ENCODE data around the gene BACE1-AS.

The BACE1-AS gene

DNA sequence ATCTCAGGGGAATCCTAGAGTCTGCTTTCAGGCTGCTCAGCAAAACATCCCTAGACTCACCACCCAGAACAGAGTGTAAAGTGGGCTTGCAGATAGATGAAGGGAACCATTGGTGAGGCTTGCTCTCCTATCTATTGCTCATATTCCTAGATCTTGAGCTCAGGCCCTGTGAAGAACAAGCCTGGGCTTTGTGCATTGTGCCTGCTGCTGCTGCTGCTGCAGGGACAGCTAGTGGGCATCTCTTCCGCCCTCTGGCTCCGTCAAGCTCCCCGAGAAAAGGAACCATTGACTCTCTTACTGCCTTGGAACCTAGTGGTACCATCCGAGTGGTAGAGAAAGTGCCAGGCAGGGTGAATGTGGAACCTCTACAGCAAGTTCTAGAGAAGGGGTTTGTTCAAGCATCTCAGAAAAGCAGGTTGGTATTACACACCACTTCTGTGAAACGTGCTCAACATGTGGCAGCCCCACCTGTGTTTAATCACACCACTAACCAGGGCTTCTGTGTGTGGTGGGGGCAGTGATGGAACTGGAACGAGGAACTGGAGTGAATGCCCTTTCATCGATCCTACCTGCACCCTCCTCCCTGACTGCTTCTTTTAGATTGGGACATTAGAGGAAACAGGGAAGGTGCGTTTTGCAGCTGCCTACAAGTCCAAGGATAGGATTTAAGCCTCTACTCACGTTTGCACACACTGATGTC lies 4.4 kb downstream of the BACE1-AS start:
- H3K9ac ChIP-seq (ENCODE audit: low read length) = no peak overlapping the region
- no peaks in the 10 kb centered on the region for H3K36me3 ChIP-seq (ENCODE audit: control insufficient read depth, low read depth, low read length)
- H3K27me3 ChIP-seq (ENCODE audit: control insufficient read depth, insufficient read depth, low read length) = no peaks in the 10 kb centered on the region
- no peak overlapping the region for H3K4me3 ChIP-seq (ENCODE audit: low read length)
- H3K27ac ChIP-seq (ENCODE audit: low read length) = no peak overlapping the region
- no peaks in the 10 kb centered on the region for H3K9me3 ChIP-seq (ENCODE audit: control insufficient read depth, low read depth, low read length)
- H3K4me1 ChIP-seq (ENCODE audit: control insufficient read depth, low read depth, low read length) = peaks cover 15% of the 10 kb centered on the region

DNA sequence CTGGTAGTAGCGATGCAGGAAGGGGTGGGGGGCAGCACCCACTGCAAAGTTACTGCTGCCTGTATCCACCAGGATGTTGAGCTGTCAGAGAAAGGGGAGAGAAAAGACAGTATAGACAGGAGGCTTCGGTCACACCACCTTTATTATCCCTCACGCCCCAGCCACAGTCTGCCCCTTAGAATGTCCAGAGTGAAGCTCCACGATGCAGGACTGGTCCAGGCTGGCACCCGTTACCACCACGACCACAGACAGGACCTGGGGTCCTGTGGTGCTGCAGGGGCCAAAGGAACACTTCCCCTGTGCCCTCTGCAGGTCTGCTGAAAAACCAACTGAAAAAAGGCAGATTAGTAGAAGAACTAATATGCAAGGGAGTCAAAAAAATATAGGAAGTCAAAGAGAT lies 5.7 kb downstream of the BACE1-AS start:
- no peak overlapping the region for H3K27ac ChIP-seq (ENCODE audit: low read length)
- H3K4me1 ChIP-seq (ENCODE audit: control insufficient read depth, low read depth, low read length) = peaks cover 15% of the 10 kb centered on the region
- no peaks in the 10 kb centered on the region for H3K36me3 ChIP-seq (ENCODE audit: control insufficient read depth, low read depth, low read length)
- H3K4me3 ChIP-seq (ENCODE audit: low read length) = no peak overlapping the region
- no peak overlapping the region for H3K9ac ChIP-seq (ENCODE audit: low read length)
- H3K9me3 ChIP-seq (ENCODE audit: control insufficient read depth, low read depth, low read length) = no peaks in the 10 kb centered on the region
- no peaks in the 10 kb centered on the region for H3K27me3 ChIP-seq (ENCODE audit: control insufficient read depth, insufficient read depth, low read length)

- H3K9ac ChIP-seq (ENCODE audit: low read length) = no peak overlapping the region
- H3K27me3 ChIP-seq (ENCODE audit: control insufficient read depth, insufficient read depth, low read length) = no peaks in the 10 kb centered on the region
- H3K27ac ChIP-seq (ENCODE audit: low read length) = no peak overlapping the region
- H3K36me3 ChIP-seq (ENCODE audit: control insufficient read depth, low read depth, low read length) = no peaks in the 10 kb centered on the region
- H3K9me3 ChIP-seq (ENCODE audit: control insufficient read depth, low read depth, low read length) = no peaks in the 10 kb centered on the region
- peaks cover 15% of the 10 kb centered on the region for H3K4me1 ChIP-seq (ENCODE audit: control insufficient read depth, low read depth, low read length)
- no peak overlapping the region for H3K4me3 ChIP-seq (ENCODE audit: low read length)
Measured at GRCh38 chr11:117298195-117298594, 7.0 kb downstream of the BACE1-AS start.

DNA sequence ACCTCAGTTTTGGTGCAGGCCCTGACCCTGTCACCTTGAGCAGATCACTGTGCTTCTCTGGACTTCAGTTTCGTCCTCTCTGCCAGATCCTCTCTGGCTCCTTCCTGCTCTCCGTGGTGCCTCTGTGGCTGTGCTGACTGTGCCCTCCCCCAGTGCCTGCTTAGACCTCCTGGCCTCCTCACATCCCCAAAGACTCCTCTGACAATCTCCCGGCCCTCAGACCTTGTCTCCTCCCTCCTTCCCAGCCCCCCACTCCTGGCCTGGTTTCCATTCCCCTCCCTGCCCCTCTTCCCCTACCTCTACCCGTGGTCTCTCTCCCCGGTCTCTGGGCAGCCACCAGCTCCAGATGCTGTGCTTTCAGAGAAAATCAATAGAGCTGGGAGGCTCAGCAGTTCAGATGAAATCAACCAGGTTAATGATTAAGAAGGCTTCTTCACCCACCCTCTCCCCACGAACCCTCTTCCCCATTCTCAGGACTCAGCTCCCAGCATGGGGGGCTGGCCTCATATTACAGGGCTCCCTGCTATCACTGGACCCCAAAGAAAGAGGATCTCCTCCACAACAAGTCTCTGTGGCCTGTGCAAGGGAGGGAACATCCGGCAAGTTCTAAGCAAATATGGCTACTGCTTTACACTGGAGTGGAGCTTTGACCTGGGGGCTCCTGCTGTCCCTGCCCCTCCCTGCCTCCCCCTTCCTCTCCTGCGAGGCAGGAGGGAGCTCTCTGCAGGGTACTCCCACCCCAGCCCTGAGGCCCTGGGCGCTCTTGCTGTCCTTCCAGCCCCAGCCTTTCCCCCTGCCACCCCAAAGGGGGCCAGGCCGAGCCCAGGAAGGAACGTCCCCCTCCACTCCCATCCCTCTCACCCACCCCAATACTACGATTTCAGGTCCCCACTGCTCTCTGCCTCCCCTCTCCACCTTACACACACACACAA lies 8.5 kb downstream of the BACE1-AS start:
- no peak overlapping the region for H3K4me3 ChIP-seq (ENCODE audit: low read length)
- no peaks in the 10 kb centered on the region for H3K27me3 ChIP-seq (ENCODE audit: control insufficient read depth, insufficient read depth, low read length)
- H3K36me3 ChIP-seq (ENCODE audit: control insufficient read depth, low read depth, low read length) = no peaks in the 10 kb centered on the region
- H3K27ac ChIP-seq (ENCODE audit: low read length) = no peak overlapping the region
- no peaks in the 10 kb centered on the region for H3K9me3 ChIP-seq (ENCODE audit: control insufficient read depth, low read depth, low read length)
- H3K9ac ChIP-seq (ENCODE audit: low read length) = no peak overlapping the region
- H3K4me1 ChIP-seq (ENCODE audit: control insufficient read depth, low read depth, low read length) = peaks cover 15% of the 10 kb centered on the region

DNA sequence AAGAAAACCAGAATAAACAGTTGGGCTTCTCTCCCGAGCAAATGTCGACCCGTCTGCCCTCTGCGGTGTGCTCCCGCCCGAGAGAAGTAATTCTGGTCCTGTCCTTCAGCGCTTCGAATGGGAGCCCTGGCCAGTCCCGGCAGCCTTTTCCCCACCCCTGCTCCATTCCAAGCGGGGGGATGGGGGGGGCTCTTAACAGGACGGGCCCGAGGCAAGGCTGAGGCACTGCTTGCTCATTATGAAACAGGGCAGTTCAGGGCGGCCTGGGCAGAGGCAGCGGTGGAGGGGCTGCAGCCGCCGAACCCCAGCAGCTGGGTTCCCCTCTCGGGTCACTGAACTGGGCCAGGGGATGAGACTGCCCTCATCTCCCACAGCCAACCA lies 9.1 kb downstream of the BACE1-AS start:
- Histone ChIP-seq H3K4me3 (ENCODE audit: low read length) (no peak overlapping the region), H3K9me3 (ENCODE audit: control insufficient read depth, low read depth, low read length) (no peaks in the 10 kb centered on the region), H3K4me1 (ENCODE audit: control insufficient read depth, low read depth, low read length) (peaks cover 15% of the 10 kb centered on the region), H3K27me3 (ENCODE audit: control insufficient read depth, insufficient read depth, low read length) (no peaks in the 10 kb centered on the region), H3K27ac (ENCODE audit: low read length) (no peak overlapping the region), H3K9ac (ENCODE audit: low read length) (no peak overlapping the region), H3K36me3 (ENCODE audit: control insufficient read depth, low read depth, low read length) (no peaks in the 10 kb centered on the region)

- H3K9me3 ChIP-seq (ENCODE audit: control insufficient read depth, low read depth, low read length) = no peaks in the 10 kb centered on the region
- peaks cover 15% of the 10 kb centered on the region for H3K4me1 ChIP-seq (ENCODE audit: control insufficient read depth, low read depth, low read length)
- H3K9ac ChIP-seq (ENCODE audit: low read length) = no peak overlapping the region
- H3K27me3 ChIP-seq (ENCODE audit: control insufficient read depth, insufficient read depth, low read length) = no peaks in the 10 kb centered on the region
- H3K4me3 ChIP-seq (ENCODE audit: low read length) = no peak overlapping the region
- H3K27ac ChIP-seq (ENCODE audit: low read length) = no peak overlapping the region
- H3K36me3 ChIP-seq (ENCODE audit: control insufficient read depth, low read depth, low read length) = no peaks in the 10 kb centered on the region
Measured at GRCh38 chr11:117300773-117301172, 9.6 kb downstream of the BACE1-AS start.

- no peaks in the 10 kb centered on the region for H3K9me3 ChIP-seq (ENCODE audit: control insufficient read depth, low read depth, low read length)
- no peak overlapping the region for H3K27ac ChIP-seq (ENCODE audit: low read length)
- H3K9ac ChIP-seq (ENCODE audit: low read length) = no peak overlapping the region
- H3K36me3 ChIP-seq (ENCODE audit: control insufficient read depth, low read depth, low read length) = no peaks in the 10 kb centered on the region
- no peak overlapping the region for H3K4me3 ChIP-seq (ENCODE audit: low read length)
- H3K4me1 ChIP-seq (ENCODE audit: control insufficient read depth, low read depth, low read length) = peaks cover 15% of the 10 kb centered on the region
- no peaks in the 10 kb centered on the region for H3K27me3 ChIP-seq (ENCODE audit: control insufficient read depth, insufficient read depth, low read length)
Measured at GRCh38 chr11:117302228-117302627, 11.1 kb downstream of the BACE1-AS start.

DNA sequence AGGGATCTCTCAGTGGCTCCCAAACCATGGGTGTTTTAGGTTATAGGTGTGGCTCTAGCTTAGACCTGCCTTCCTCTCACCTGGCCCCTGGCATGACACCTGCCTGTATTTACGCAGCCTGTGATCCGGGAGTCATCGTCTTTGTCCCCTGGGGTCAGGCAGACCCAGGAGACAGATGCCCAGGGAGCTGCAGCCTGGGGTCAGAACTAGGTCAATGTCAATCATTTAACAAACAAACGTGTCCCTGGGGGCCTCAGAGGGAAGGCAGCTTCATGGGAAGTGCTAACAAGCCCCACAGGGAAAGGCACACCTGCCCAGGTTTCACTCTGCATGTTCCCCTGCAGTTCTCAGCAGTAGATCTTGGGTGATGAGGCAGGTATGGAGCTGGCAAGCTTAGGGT lies 12.0 kb downstream of the BACE1-AS start:
- Histone ChIP-seq H3K27ac (ENCODE audit: low read length) (no peak overlapping the region), H3K4me3 (ENCODE audit: low read length) (no peak overlapping the region), H3K27me3 (ENCODE audit: control insufficient read depth, insufficient read depth, low read length) (no peaks in the 10 kb centered on the region), H3K36me3 (ENCODE audit: control insufficient read depth, low read depth, low read length) (no peaks in the 10 kb centered on the region), H3K4me1 (ENCODE audit: control insufficient read depth, low read depth, low read length) (peaks cover 15% of the 10 kb centered on the region), H3K9me3 (ENCODE audit: control insufficient read depth, low read depth, low read length) (no peaks in the 10 kb centered on the region), H3K9ac (ENCODE audit: low read length) (no peak overlapping the region)

- Histone ChIP-seq H3K27ac (ENCODE audit: low read length) (no peak overlapping the region), H3K9me3 (ENCODE audit: control insufficient read depth, low read depth, low read length) (no peaks in the 10 kb centered on the region), H3K4me3 (ENCODE audit: low read length) (no peak overlapping the region), H3K27me3 (ENCODE audit: control insufficient read depth, insufficient read depth, low read length) (no peaks in the 10 kb centered on the region), H3K36me3 (ENCODE audit: control insufficient read depth, low read depth, low read length) (no peaks in the 10 kb centered on the region), H3K4me1 (ENCODE audit: control insufficient read depth, low read depth, low read length) (peaks cover 15% of the 10 kb centered on the region), H3K9ac (ENCODE audit: low read length) (no peak overlapping the region)
Measured at GRCh38 chr11:117303646-117304315, 12.6 kb downstream of the BACE1-AS start.

DNA sequence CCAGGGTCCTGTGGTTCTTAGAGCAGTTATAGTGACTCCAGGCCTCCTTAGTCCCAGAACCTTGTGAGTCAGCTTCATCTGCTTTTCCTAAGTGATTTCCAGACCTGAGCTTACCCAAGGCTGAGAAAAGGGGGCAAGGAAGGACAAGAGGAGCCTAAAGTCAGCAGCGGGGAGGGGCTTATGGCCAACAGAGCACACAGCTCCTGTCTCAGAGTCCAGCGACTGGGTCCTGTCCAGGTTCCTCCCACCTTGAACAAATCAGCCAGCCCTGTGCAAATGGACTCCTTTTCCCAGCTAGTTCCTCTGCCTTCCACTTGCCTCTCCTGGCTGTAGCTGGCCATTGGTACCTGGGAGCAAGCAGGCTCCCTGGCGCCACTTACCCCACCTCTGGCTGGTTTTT lies 14.0 kb downstream of the BACE1-AS start:
- Histone ChIP-seq H3K9ac (ENCODE audit: low read length) (no peak overlapping the region), H3K4me3 (ENCODE audit: low read length) (no peak overlapping the region), H3K4me1 (ENCODE audit: control insufficient read depth, low read depth, low read length) (peaks cover 5% of the 10 kb centered on the region), H3K27me3 (ENCODE audit: control insufficient read depth, insufficient read depth, low read length) (no peaks in the 10 kb centered on the region), H3K27ac (ENCODE audit: low read length) (no peak overlapping the region), H3K36me3 (ENCODE audit: control insufficient read depth, low read depth, low read length) (no peaks in the 10 kb centered on the region), H3K9me3 (ENCODE audit: control insufficient read depth, low read depth, low read length) (no peaks in the 10 kb centered on the region)

DNA sequence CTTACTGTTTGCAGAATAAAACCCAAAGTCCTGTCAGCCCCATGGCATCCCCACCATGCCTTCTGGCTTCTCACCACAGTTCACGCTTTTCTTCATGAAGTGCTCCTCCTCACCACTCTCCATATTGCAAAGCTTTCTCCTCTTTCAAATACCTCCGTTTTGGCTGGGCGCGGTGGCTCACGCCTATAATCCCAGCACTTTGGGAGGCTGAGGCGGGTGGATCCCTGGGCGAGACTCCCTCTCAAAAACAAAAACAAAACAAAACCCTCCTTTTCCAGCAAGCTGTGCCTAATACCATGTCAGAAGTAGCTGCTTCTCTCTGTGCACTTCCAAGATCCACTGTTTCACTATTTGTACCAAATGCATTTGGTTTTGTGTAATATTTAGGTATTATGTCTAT lies 18.2 kb downstream of the BACE1-AS start:
- Histone ChIP-seq H3K4me3 (ENCODE audit: low read length) (no peak overlapping the region), H3K27me3 (ENCODE audit: control insufficient read depth, insufficient read depth, low read length) (no peaks in the 10 kb centered on the region), H3K27ac (ENCODE audit: low read length) (no peak overlapping the region), H3K36me3 (ENCODE audit: control insufficient read depth, low read depth, low read length) (no peaks in the 10 kb centered on the region), H3K9ac (ENCODE audit: low read length) (no peak overlapping the region), H3K4me1 (ENCODE audit: control insufficient read depth, low read depth, low read length) (no peaks in the 10 kb centered on the region), H3K9me3 (ENCODE audit: control insufficient read depth, low read depth, low read length) (no peaks in the 10 kb centered on the region)

All from iPS-18a (cell line).